NCI-H187 treated with DMSO at 0.1 percent for 48 hours (cell line): ENCODE results near the gene CLEC14A.

Experiments used
- DNase-seq: peaks from one replicate; lab custom pipeline; 2025; lab: John Stamatoyannopoulos, UW

Gene CLEC14A, protein sequence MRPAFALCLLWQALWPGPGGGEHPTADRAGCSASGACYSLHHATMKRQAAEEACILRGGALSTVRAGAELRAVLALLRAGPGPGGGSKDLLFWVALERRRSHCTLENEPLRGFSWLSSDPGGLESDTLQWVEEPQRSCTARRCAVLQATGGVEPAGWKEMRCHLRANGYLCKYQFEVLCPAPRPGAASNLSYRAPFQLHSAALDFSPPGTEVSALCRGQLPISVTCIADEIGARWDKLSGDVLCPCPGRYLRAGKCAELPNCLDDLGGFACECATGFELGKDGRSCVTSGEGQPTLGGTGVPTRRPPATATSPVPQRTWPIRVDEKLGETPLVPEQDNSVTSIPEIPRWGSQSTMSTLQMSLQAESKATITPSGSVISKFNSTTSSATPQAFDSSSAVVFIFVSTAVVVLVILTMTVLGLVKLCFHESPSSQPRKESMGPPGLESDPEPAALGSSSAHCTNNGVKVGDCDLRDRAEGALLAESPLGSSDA

DNA sequence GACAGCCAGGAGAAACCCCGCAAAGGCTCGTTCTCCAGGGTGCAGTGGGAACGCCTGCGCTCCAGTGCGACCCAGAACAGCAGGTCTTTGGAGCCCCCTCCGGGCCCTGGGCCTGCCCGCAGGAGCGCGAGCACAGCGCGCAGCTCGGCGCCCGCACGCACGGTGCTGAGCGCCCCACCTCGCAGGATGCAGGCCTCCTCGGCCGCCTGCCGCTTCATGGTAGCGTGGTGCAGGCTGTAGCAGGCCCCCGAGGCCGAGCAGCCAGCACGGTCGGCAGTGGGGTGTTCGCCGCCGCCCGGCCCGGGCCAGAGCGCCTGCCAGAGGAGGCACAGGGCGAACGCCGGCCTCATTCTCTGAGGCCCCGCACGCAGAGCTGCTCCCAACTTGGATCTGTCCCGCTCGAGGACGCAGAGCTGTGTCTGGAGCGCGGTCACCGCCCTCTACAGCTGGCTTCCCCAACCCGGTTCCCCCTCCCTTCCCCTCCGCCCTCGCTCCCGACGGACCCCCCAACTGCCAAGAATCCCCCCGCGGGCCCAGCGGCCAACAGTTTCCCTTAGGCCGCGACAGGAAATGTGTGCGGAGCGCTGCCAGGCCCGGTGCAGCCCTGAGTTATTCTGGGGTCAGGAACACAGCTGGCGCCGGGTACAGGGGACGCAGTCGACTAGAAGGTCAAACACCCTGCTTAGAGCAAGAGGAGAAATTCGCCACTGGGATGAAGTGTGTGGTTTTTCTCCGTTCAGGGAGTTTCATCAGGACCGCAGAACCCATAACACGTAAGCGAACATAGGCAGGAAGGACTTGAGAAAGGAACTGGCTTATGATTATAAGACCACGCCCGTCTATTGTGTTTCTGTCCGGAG lies at the start of gene CLEC14A:
Gene CLEC14A (minus strand): TSS at position 421 of the 860 bp plus-strand sequence. CDS start 71 bp downstream, at position 350.
- DNase-seq: no peak

DNA sequence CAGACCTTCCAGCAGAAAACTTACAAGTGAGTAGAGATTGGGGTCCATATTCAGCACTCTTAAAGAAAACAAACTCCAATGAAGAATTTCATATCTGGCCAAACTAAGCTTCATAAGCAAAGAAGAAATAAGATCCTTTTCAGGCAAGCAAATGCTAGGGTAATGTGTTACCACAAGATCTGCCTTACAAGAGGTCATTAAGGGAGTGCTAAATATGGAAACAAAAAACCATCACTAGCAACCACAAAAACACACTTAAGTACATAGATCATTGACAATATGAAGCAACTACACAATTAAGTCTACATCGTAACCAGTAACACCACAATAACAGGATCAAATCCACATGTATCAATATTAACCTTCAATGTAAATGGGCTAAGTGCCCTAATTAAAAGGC lies 47.1 kb upstream of the CLEC14A start:
- DNase-seq: no peak

DNA sequence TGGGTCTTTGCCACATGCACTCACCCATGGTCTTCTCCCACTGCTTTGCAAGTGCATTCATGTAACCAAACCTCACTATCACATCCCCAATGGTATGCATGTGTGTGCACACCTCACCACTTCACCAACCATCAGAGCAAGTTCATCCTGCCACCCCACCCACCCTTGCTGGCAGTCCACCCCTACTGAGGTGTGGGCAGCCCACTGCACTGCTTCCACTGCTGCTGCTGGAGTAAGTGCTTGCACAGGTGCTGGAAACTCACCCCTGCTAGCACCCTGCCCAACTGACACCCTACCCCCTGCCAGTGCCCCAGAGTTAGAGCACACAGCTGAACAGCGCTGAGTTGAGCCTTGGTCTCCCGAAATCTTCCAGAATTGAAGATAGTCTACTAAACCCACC lies 46.1 kb upstream of the CLEC14A start:
- DNase-seq: no peak

DNA sequence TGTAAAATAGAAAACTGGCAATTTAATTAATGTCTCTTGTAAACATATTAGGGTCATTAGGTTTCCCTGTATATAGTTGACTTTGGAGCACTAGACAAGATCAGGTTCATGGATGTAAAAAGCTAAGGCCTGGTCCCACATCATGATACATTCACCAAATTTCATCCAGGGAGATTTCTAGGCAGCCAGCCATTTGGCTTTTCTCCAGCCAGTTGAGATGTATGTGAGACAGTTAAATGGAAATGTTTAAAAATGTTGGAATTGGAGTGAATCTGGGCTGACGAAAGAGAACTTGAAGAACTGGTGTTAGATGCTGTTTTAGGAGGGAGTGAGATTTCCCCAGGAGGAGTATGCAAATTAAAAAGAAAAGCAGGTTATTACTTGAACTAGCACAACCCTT lies 41.8 kb upstream of the CLEC14A start:
- no peak for DNase-seq

DNA sequence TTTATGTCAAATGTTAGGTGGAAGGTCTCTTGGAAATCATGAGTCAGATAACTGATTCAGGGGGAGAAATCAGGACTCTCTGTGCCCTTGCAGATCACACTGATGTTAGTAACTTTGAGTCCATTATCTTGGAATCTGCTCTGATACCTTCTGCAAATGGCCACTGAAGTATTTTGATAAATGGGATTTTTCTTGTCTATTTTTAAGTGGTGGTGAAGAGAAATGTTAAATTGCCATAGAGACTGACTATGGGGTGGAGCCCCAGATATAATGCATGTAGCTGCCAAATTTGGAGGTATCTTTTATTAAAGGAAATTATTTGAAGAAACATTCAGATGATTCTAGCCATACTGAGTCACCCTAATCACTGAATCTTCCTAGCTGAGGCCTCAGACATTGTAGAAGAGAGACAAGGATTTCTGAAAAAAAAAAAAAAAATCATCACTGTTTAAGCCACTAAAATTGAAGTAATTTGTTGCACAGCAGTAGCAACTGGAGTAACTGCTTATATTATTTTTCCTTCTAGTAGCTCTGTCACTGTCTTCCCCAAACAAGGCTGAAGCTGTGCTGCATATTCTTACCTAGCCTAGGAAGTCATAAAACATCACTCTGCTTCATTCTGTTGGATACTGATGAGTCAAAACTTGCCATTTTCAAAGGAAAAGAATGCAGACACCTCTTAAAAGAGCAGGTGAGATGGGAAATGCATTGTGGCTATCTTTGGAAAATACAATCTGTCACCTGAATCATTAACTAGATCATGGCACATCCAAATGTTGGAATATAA lies 36.0 kb upstream of the CLEC14A start:
- DNase-seq: no peak

DNA sequence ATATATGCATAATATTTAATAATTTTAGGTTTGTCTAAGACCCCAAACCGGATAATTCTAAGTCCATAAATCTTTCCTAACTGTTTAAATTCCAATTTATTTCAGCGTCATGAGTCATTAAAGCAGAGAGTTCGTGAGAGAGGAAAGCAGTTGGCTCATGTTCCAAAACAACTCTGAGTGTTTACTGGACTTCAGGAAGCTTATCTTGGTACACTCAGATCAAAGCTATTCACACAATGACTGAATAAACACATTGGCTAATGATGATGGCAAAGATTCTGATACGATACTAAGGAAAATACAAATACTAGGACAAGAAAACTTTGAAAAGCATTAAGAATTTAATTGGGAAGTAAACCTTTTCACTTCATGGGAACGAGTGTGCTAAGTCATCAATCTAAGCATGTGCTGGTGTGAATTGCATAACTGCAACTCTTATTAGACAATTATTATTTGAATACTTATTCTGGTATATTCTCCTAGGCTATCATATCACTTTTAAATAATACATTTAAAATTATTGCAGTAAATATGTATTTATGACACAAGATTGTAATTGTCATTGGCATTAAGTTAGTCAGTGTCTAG lies 34.8 kb upstream of the CLEC14A start:
- no peak for DNase-seq

DNA sequence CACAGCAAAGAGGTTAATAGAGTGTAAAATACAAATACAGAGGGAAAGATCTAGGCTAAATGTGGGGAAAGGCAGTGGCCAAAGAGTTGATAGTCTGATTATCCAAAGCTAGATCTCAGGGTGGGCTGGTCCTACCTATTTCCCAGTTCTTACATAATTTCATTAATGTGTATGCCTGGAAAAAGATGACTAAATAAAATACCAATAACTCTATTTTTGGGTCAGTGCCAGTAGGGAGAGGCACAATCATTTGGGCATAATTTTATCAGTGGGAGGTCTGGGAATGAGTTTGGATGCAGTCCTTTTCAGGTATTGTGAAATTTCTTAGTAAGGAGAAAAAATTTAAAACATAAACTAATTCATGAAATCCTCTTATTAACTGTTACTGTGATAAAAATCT lies 30.6 kb upstream of the CLEC14A start:
- DNase-seq: no peak

DNA sequence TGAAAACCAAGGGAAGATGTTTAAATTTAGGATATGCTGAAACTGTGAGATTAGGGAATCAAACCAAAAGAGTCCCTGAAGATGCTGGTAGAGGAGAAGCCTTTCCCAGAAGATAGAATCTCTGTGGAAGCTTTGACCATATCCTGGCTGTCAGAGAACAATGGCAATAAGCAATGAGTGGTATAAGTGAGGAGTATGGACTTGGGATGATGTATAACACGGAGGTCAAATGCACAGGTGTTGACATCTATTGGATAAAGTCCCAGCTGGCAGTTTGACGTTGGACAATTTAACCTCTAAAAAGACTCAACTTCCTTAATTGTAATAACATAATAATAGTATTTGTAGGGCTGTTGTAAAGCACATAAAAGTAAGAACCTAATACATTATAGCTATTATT lies 30.1 kb upstream of the CLEC14A start:
- no peak for DNase-seq

DNA sequence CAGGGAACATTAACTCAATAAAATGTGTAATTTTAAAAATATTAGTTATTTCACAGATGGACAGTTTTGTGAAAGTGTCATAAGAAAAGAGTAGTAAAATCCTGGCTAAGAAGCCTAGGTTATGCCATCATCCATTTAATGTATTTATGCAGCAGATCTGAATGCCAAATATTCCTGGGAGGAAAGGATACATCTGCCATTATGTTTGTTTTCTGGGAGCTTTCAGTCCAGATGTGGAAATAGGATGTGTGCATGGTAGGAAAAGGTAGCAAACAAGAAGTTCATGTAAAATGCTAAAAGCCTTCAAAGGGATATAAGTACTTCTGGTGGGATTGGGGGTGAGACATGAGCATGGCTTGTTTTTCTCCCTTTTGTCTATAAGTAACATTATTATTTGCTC lies 27.0 kb upstream of the CLEC14A start:
- no peak for DNase-seq

DNA sequence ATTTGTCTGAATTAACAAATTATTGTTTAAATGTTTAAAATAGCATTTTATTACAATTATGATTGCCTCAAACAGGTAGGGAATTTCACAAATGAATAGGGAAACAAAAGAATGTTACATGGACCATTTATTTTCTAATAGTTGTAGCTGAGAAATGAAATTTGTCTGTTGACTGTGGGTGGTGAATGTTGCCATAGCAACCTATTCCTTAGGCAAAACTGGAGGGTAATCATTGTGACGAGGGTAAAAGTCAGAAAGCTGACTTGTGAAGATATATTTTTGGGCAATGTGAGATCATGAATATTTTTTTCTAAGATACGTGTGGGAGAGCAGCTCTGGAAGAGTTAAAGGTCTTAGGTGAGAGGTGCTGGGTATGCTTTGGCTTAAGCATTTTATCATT lies 24.2 kb upstream of the CLEC14A start:
- no peak for DNase-seq

DNA sequence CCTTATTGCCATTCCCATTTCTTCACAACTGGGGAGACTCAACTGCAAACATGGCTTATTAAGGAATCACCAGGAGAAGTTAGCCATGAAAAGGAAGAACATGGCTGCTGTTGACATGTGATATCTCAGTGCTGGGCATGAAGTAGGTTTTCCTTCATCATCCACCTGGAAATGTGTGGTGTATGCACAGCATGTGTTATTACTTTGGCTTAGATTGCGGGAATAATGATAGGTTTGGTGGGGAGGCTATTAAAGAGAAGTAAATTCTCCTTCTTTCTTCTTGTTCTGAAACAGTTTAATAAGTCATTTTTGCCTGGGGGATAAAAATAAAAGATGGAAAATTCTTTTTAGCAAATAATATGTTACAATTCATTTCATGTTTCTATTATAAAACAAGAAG lies 23.7 kb upstream of the CLEC14A start:
- no peak for DNase-seq

DNA sequence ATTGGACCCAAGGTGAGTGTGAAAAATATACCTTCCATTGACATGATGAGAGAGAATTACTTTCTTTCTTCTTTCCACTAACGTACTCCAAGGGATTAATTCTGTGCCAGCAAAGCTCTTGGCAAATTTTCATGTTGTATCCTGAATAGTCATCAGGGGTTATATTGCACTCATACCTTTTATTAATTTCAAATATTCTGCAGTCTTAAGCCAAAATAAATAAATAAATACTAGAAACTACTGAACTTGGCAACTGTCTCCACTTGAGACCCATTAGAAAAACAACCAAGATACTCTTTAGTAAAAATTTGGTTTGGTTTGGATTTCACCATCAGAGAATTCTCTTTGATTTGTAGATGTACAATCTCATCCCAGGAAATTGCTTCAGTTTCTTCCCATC lies 22.1 kb upstream of the CLEC14A start:
- no peak for DNase-seq

DNA sequence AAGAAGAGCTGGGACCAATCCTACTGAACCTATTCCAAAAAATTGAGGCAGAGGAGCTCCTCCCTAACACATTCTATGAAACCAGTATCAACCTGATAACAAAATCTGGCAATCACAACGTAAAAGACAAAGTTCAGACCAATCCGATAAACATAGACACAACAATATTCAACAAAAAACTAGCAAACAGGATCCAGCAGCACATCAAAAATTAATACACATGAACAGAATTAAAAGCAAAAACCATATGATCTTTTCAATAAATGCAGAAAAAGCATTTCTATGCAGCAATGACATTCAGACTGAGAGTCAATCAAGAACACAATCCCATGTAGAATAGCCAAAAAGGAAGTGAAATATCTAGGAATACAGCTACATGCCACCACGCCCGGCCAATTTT lies 7.0 kb upstream of the CLEC14A start:
- no peak for DNase-seq

DNA sequence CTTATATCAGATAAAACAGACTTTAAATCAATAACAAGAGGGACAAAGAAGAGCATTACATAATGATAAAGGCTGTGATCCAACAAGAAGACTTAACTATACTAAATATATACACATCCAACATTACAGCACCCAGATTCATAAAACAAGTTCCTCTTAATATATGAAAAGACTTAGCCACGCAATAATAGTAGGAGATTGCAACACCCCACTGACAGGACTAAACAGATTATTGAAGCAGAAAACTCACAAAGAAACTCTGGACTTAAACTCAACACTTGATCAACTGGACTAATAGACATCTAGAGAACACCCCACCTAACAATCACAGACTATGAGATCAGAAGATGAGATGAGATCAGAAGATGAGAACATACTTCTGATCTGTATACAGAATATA lies 5.7 kb upstream of the CLEC14A start:
- DNase-seq: no peak

DNA sequence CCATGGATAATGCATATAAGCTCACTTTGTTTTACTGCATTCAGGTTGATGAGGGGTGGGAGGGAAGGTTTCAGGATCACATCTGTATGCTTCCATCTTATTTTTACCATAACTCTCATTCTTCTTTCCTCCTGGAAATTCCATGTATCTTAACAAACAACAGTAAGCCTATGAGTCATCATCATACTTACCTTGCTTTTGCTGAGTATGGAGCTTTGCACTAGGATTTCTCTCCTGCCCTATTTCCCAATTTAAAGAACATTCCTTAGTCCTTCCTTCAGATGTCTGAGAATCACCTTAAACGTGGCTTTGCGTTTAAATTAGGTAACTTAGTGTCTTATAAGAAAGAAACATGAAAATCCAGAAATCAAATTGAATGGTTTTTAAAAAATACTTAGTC lies 1.6 kb upstream of the CLEC14A start:
- DNase-seq: no peak

DNA sequence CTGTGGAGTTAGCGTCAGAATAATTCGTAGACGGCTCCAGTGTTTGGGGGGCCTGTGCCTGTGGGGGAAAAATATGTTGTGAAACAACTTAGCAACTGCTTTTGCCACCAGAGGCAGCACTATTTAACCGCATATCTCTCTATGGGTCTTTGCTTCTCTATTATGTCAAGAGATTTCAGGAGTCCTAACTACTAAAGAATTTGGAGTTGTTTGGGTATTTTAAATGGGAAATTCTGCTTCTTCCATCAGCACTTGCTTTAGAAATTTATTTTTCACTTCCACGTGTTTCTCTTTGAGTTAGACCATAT lies 594 bp upstream of the CLEC14A start:
- no peak for DNase-seq

DNA sequence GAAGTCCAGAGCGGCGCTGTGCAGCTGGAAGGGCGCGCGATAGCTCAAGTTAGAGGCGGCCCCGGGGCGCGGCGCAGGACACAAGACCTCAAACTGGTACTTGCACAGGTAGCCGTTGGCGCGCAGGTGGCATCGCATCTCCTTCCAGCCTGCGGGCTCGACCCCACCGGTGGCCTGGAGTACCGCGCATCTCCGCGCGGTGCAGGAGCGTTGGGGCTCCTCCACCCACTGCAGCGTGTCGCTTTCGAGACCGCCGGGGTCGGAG lies 553 bp downstream of the CLEC14A start:
- DNase-seq: no peak

DNA sequence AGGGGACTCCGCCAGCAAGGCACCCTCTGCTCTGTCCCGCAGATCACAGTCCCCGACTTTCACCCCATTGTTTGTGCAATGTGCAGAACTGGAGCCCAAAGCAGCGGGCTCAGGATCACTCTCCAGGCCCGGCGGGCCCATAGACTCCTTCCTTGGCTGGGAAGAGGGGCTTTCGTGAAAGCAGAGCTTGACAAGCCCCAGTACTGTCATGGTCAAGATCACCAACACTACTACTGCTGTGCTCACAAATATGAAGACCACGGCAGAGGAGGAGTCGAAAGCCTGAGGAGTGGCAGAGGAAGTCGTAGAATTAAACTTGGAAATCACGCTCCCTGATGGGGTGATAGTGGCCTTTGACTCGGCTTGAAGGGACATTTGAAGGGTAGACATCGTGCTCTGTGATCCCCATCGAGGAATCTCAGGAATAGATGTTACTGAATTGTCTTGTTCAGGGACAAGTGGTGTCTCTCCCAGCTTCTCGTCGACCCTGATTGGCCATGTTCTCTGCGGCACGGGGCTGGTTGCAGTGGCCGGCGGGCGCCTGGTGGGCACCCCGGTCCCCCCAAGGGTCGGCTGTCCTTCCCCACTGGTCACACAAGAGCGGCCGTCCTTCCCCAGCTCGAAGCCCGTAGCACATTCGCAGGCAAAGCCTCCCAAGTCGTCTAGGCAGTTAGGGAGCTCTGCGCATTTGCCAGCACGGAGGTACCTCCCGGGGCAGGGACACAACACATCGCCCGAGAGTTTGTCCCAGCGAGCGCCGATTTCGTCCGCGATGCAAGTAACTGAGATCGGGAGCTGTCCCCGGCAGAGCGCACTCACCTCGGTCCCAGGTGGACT lies 1.1 kb downstream of the CLEC14A start:
- DNase-seq: no peak

DNA sequence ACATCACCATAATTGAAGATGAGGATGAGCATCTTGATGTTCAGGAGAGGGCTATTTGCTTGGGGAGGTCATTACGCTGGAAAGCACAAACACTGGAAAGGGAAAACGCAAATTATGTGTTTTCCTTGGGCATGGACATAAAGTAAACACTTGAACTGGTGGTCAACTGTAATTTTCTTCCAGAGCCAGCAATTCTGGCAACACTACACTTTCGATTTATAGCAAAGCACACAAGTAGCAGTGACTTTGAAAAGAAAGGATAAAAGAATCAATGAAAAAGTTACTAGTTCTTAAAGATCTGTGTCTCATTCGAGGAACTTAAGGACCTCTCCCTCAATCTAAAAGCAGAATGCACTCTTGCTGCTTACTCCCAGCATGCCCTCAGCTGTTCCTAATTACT lies 2.2 kb downstream of the CLEC14A start:
- no peak for DNase-seq

DNA sequence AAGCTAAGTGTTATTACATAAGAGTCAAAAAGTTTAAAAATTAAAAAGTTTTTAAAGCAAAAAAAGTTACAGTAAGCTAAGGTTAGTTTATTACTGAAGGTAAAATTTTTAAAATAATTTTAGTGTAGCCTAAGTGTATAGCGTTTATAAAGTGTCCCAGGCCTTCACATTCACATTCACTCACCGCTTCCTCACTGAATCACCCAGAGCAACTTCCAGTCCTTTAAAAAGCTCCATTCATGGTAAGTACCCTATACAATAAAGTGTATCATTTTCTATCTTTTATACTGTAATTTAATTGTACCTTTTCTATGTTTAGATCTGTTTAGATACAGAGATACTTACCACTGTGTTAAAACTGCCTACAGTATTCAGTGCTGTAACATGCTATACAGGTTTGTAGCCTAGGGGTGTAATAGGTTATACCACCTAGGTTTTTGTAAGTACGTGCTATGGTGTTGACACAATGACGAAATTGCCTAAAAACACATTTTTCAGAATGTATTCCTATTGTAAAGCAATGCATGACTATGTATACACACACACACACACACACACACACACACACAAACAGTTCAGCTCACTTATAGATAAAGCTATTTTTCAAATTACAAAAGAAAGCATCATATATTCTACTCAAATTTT lies 3.7 kb downstream of the CLEC14A start:
- no peak for DNase-seq

DNA sequence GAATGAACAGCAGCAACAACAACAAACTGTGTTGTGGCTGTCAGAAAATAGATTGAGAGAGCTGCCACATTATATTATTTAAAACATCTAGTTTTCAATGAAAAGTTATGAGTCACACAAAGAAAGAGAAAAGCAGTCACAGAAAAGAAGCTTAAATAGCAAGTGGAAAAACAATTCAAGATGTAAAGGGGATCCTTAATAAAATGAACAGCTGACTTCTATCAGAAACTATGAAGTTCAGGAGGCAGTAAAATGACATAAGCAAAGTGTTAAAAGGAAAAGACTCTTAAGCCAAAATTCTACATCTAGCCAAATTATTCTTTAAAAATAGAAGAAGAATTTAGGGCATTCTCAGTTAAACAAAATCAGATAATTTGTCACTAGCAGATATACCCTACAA lies 5.6 kb downstream of the CLEC14A start:
- no peak for DNase-seq
